HG03342 (cell line): ENCODE results near the gene LYAR.

Experiments
- ATAC-seq: cut with Tn5 transposase; IDR thresholded peaks from one replicate; pipeline ENCODE4 v1.9.1; 2021; ENCODE audit warnings: mild to moderate bottlenecking, moderate library complexity; ENCODE audit not compliant: unreplicated experiment

The LYAR gene

DNA sequence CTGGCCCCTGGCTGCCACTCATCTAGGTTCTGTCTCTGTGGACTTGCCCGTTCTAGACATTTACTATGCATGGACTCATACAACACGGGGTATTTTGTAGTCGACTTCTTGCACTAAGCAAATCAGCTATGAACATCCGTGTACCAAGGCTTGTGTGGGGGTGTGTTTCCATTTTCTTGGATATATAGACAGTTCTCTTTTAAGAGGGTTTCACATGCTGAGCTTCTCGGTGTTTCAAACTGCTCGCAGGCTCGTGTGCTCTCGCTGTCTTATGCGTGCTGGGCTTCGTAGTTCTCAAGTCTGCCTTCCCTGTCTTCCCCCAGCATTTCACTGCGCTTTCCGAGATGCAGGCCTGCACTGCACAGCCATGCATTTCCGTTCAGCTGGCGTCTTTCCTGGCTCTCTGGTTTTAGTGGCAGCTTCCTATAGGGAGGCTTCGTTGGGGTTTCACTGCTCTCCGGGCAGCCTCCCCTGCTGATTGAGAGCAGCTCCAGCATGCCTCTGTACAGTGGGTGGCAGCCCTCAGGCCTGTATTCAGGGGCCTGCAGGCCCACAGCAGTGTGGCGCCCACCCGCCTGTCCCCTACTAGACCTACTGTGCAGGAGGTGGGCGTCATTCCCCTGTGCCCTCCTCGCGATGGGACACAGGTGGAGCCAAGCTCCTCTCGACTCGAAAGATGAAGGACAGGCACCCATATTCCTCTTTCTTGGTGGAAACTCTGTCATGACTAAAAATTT is 27.7 kb upstream of the LYAR start:
- ATAC-seq, result no peak

- ATAC-seq, result no peak
These were observed 26.2 kb upstream of the LYAR start for GRCh38 chr4:4316150-4316495.

DNA sequence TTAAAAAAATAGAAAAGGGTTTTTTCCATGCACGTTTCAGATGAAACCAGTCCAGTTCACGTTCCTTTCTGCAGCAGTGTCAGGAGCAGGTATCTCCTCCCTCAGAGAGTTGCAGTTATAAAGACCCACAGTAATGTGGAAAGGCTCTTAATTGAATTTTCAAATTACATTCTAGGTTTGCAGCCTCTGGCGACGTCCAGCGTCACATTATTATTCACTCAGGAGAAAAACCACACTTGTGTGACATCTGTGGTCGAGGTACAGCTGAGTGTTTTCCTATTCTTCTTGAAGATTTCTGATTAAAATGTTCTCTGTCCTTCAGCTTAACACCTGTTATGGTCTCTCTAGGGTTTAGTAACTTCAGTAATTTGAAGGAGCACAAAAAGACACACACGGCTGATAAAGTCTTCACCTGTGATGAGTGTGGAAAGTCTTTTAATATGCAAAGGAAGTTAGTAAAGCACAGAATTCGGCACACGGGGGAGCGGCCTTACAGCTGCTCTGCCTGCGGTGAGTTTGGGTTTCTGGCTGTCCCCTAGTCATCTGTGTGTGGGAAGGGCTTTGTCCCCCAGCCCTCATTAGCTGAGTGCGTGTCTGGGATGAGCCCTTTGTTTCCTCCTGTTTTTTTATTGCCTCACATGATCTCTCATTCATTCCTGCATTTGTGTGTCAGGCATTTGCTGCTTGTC is 25.7 kb upstream of the LYAR start:
- ATAC-seq, result no peak

DNA sequence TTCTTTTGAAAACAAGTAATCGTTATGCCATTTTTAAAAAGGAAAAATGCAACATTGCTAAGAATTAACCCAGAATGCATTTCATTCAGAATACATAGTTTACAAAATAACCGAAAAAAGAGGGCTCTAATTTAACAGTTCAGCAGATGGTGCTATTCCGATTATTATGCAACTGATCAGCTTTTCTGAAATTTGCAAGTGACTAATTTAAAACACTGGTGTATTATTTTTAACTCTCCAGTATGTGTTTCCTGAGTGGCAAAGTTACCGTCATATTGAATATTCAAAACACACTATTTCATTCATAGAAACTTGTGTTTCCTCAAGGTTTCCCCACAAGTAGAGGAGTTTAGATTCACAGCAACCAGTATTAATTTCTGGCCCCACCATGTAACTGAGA is 21.2 kb upstream of the LYAR start:
- no peak for ATAC-seq

DNA sequence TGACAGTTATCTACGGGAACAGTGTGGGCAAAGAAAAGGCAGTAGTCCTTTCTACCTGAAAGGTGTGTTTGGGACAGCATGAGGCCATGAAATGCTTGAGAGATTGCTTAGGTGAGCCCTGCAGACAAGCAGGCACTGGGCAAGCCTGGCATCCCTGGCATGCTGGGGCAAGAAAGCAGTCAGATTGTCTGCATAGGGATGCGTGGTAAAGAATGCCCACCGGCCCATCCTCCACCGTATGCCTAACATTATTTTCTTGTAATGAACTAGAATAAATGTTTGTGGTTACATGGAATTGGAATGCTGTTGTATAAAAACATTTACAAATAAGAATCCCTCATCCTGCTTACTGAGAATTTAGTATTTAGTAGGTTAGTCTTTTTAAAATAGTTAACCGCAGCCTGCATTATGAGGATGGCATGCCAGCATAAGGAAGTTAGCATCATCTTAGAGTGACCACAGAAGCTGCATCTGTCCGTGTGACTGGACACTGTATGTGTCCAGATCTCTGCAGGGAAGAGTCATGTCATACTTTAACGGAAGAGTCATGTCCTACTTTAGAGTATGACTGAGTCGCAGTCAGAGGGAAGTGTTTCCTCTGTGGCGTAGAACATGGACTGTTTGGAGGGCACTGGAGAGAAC is 19.0 kb upstream of the LYAR start:
- ATAC-seq, result no peak

GRCh38 chr4:4306920-4307319 is 17.0 kb upstream of the LYAR start:
- ATAC-seq, result no peak

GRCh38 chr4:4302416-4302815 is 12.5 kb upstream of the LYAR start:
- ATAC-seq, result no peak

- ATAC-seq, result no peak
These were observed 12.0 kb upstream of the LYAR start for GRCh38 chr4:4302001-4302400.

- no peak for ATAC-seq
These were observed 9.1 kb upstream of the LYAR start for GRCh38 chr4:4299006-4299405.

DNA sequence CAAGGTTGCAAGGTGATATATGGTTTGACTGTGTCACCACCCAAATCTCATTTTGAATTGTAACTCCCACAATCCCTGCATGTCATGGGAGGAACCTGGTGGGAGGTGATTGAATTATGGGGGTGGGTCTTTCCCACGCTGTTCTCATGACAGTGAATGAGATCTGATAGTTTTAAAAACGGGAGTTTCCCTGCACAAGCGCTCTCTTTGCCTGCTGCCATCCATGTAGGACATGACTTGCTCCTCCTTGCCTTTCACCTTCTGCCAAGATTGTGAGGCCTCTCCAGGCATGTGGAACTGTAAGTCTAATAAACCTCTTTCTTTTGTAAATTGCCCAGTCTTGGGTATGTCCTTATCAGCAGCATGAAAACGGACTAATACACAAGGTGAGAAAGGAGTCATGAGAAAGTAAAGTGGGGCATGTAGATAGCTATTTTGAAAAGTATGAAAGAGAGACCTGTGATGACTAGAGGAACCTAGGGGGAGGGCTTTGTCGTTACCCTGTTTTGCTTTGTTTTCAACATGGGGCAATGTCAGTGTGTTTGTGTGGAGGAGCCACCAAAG is 6.4 kb upstream of the LYAR start:
- no peak for ATAC-seq

DNA sequence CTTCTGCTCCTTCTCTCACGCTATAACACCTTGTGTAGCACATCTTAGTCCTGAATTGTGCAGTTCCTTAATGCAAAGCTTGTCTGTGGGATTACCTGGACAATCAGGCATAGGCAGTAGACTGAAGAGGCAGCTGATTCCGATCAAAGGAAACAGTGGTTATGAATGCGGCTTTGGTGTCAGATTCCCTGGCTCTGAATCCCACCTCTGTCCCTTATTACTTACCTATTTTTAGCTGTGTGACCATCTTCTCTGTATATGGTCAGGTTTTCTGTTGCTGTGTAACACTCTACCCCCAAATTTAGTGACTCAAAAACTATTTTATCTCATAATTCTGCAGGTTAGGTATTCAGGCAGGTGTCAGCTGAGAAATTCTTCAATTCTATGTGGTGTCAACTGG is 3.3 kb upstream of the LYAR start:
- ATAC-seq, result no peak

DNA sequence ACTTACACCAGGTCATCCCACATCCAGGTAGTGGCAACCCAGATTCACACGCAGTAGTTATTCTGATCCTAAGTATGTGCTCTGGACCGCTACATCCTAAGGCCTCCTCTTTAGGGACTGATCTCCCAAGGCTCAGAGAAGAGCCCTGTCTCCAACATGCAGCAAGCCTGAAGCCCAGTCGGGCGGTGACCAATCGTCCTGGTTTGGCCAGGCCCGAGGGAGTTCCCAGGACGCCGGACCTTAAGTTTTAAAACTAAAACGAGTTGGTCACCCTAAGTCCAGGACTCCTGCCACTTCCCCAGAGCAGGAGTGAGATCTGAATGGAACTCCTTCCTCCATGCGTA is 385 bp downstream of the LYAR start:
- ATAC-seq, result peak; percentile 26

- no peak for ATAC-seq
These were observed 899 bp downstream of the LYAR start for GRCh38 chr4:4289055-4289454.

DNA sequence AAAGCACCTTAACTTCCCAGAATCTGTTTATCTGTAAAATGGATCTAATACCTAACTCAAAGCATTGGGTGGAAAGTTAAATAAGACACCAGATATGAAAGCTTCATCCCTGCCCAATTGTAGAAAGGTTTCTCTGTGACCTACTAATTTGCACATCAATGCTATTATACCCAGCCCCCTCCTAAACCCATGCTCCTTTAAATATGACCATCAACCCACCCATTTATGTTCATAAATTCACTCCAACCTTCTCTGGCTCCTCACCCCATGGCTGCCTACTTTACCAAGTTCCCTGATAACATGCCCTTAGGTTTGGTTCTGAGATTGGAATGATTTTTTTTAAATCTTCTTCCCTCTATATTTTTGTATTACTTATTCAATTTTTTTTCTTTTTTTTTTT is 1.9 kb downstream of the LYAR start:
- no peak for ATAC-seq

DNA sequence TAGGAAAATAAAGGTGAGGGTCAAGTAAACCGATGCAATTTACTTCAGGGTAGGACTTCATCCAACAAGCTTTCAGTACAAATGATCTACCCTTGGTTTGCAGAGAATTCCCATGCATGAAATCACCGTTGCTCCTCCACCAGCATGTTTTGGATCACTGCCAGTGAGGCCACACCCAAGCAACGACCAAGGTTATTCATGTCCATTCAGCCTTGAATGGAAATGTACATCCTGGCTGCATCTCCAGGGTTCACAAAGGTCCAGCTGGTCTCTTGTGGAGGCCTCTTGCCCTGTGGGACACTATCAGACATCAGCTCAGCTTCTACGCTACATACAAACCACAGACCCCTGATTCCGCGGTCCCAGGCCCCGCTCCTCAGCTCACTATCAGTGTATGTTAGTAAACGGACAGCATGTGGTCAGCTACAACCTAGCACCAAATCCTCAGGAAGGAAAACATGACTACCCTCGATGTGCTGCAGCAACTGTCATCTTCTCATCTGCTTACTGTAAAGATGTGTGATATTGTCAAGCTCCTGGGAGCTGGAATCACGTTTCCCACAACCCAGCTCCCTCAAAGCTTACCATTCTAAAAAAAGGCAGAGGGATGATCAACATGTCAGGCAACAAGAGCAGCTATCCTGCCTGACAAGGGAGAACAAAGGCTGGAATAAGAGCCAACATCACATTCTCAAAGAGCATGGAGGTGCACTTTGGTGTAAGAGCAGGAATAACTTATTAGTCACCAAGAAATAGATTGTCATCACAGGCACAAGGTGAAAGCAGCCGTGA is 4.9 kb downstream of the LYAR start:
- ATAC-seq, result no peak

DNA sequence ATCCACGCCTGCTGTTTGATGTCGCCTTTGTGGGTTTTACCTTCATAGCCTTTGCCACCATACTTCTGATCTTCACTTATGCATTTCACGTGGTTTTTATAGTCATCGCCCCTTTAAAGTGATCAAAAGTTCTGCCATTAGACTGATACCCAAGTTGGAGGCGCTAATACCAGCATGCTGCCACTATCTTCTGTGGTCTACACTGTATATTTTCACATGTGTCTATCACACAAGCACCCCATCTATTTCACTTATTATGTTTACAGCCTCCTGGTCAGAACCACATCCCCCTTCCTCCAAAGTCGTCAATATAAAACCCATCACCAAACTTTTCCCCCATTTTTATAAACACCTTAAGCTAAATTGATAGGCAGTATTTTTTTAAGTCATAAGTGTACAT is 8.2 kb downstream of the LYAR start:
- ATAC-seq, result no peak

GRCh38 chr4:4277531-4277930 is 12.4 kb downstream of the LYAR start:
- ATAC-seq, result no peak

DNA sequence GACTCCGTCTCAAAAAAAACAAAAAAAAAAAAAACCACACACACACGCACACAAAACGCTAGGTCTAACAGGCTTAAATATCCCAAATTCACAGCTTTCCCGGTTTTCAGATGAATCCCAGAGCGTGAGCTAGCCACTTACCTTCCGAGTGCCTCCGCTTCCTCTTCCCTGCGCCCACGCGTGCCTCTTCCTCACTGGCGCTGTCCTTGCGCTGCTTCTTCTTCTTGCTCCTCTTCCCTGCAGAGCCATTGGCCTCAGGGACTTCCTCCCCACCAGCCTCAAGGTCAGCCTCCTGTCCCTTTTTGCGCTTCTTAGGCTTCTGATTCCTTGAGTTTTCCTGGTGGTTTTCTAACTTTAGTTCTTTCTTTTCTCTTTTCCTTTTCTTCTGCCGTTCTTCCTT is 15.7 kb downstream of the LYAR start:
- ATAC-seq, result no peak

DNA sequence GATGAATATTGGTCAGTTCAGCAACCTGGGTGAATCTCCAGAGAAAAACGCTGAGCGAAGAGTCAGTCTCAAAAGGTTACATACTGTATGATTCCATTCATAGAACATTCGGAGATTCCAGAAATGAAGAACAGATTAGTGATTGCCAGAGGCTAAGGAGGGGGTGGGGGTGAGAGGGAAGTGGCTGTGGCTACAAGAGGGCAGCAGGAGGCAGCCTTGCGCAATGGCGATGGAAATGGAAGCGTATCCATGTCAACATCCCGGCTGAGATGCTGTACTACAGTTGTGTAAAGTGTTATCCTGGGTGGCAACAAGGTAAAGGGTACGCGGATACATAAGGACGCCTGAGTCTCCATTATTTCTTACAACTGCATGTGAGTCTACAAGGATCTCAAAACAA is 18.0 kb downstream of the LYAR start:
- ATAC-seq, result no peak

DNA sequence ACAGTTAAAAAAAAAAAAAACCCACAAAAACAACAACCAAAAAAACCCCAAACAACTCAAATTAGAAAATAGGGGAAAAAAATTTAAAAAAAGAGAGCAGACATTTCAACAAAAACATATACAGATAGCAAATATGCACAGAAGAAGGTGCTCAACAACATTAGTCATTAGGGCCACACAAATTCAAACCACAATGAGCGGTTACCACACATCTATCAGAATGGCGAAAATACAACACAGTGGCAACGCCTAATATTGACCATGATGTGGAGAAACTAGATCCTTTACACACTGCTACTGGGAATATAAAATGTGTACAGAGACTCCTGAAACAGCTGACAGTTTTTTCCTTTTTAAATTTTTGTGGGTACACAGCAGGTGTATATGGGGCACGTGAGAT is 19.4 kb downstream of the LYAR start:
- ATAC-seq, result no peak

DNA sequence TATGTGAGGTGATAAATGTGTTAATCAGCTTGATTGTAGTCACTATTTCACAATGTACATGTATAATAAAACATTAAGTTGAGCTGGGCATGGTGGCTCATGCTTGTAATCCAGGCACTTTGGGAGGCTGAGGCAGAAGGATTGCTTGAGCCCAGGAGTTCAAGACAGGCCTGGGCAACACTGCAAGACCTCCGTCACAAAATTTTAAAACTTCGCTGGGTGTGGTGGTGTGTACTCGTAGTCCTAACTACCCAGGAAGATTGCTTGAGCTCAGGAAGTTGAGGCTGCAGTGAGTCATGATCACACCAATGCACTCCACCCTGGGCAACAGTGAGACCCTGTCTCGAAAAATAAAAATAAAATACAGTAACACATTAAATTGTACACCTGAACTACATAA is 20.1 kb downstream of the LYAR start:
- ATAC-seq, result no peak
